Mammary epithelial cell (primary cell): Measurements from ENCODE around the gene NRTN.

Experiments used
- CTCF ChIP-seq, 2 donors: IDR thresholded peaks in 1 of 2; conservative IDR thresholded peaks in 1 of 2; 2 replicates each; pipeline ENCODE4 v1.5.1; 2011 to 2012; ENCODE audit warnings: inconsistent platforms in 2 of 2, low read length in 2 of 2, mild to moderate bottlenecking in 2 of 2, control low read depth in 1 of 2, low read depth in 1 of 2; ENCODE audit not compliant: insufficient read depth in 1 of 2; ENCODE audit errors: extremely low read depth in 1 of 2
- EZH2 ChIP-seq: IDR thresholded peaks from 2 replicates; pipeline ENCODE4 v1.6.1; 2012; ENCODE audit warnings: low read length, inconsistent platforms, borderline replicate concordance

GRCh38 chr19:5804516-5805461 is at the start of gene NRTN:
- TF ChIP-seq CTCF (conservative IDR thresholded peaks at IDR 0.05 in 1 of 2, IDR thresholded peaks at IDR 0.05 in 1 of 2; ENCODE audit: extremely low read depth in 1 of 2, insufficient read depth in 1 of 2, low read depth in 1 of 2, low read length in 2 of 2) (no peak), EZH2 (no peak)
